OCI-M1 (cell line): ENCODE data around the gene SASH1.

Source experiments
- DNase-seq: peaks from one replicate; lab custom pipeline; 2025; lab: John Stamatoyannopoulos, UW

SASH1 gene

DNA sequence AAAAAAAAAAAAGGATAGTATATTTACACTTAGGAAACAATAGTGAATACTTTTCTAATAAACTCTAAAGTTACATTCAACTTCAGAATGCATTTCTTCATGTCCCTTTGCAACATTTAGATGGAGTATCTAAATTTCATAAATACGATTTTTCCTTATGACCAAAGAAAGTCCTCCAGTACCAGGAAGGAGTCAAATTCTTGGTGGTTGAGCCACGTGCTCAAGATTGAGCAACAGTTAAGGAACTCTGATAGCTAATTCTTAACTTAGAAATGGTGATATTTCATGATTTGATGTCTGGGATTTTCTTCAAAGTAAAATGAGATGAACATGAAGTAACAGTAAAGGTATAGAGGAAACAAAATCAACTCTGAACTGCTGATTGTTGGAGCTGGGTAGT, 92.7 kb downstream of the SASH1 start:
- DNase-seq, result no peak

DNA sequence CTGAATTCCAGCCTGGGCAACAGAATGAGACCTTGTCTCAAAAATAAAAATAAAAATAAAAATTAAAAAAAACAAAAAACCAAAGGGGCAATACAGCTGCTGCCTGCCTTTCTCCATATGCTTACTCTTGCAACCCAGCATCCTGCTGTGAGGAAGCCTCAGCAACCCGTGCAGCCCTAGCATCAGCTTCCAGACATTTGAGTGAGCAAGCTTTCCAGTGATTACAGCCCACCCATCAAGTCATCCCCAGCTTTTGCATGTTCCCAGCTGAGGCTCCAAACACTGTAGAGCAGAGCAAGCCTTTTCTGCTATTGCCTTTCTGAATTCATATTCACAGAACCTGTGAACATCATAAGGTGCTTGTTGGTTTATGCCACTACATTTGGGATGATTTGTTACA, 93.8 kb downstream of the SASH1 start:
- DNase-seq, result no peak

DNA sequence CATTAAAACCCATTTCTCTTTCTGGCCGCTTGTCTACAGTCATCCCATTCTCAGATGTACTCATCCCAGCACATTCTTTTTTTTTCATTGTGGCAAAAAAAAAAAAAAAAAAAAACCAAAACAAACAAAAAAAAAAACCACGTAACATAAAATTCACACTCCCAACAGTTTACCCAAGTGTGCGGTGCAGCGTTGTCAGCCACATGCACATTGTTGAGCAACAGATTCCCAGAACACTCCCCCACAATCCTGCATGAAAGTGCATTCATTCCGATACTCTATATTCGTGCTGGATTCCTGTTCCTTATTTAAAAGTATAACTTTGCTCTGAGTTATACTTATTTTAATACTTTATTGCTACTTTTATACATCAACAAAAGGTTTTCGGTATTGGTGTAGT, 96.0 kb downstream of the SASH1 start:
- no peak for DNase-seq

DNA sequence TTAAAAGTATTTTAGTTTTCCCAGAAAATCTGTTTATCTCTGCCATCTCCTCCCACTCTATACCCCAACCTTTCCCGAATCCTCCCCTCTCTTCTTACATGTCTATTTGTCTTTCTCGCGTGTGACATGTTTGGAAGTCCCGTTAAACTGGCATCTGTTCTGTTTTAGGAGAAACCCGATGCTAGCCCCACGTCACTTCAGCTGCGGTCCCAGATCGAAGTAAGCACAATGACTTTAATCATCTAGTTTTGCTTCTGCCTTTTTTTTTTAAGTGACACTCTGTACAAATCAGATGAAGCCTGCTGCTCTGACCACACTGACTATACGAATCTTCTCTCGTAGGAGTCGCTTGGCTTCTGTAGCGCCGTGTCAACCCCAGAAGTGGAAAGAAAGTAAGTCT, 97.4 kb downstream of the SASH1 start:
- DNase-seq, result no peak

DNA sequence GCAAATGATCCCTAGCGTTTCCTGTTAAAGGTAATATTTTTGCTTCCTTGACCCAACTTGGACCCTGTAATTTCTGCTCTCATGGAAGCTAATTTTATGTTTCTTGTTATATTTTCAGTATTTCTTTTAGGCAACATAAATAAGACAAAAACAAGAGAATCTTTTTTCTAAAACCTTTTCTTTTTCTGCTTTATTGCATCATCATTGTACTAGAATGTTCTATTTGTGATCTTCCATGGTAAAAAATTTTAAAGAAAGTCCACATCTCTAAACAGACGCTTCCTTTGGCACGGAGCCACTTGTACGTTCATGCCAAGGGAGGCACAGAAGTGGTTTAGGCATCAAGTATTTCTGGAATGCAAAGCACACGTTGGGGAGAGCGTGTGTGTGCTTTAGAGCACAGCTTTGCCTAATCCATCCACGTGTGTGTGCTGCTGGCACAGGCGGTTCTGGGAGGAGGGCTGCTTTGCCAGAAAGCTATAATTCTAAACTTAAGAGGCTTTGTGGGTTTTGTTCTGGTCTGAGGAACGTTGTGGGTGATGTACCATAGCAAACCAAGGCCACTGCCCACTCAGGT, 98.3 kb downstream of the SASH1 start:
- no peak for DNase-seq

DNA sequence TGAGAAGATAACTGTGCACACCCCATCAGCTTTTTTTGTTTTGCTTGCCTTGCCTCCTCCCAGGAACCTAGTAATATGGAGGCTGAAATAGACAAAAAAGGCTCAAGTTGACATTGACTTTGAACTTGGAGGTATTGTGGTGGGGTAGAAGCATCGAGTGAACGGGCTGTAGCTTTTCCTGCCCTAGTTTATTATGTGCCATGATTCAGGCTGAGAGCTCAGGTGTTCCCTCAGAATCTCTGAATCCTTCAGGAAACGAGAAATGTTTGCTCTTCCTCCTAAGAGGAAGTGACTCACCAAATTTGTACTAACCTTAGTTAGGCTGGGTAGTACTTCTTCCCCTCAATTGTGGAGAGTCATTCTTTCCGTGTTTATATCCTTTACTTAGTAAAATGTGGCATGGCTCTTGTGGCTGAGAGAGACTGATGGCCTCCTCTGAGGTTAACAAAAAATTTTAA, 98.8 kb downstream of the SASH1 start:
- DNase-seq, result peak; percentile 11

DNA sequence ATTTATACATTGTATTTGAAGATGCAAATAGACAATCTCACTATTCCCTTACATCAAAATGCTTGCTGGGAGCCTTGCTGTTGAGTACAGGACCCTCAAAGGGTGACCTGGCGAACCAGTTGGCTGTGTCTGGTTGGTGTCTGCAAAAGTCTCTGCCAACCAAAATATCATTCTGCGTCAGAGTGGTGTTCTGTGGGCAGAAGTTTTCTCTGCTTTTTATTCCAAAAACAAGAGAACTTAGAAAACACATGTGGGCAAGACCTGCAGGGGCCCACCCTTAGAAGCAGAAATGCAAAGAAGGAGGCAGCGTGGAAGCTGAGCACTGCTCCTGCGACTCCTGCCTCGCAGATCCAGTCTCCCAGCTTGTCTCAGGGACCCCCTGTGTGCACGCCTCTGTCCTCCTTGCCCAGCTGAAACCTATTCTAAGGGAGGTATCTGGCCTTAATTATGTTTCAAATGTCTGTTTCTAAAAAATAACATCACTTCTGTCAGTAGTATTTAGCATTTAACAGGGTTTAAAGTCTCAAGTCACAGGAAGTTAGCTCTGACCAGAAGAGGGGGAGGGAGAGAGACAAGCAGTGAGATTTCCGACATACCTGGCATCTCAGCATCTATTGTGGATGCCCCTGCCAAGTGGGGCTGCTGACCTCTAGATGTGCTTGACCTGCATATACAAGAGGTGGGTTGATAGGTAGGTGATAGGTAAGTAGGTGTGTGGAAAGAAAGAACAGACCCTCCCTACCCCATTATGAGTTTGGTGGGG, 101.3 kb downstream of the SASH1 start:
- no peak for DNase-seq

DNA sequence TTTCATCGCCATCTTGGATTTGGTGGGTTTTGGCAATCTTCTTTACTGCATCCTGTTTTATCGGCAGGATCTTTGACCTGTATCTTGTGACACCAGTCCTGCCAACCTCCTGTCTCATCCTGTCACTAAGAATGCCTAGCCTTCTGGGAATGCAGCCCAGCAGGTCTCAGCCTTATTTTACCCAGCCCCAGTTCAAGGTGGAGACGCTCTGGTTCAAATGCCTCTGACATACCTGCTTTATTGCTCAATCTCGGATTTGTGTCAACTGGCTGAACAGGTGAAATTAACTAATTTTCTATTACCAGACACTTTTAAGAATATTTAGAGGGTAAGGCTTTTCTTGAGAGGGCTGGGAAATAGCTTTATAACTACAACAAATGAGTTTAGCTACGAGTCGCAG, 102.5 kb downstream of the SASH1 start:
- DNase-seq, result no peak

DNA sequence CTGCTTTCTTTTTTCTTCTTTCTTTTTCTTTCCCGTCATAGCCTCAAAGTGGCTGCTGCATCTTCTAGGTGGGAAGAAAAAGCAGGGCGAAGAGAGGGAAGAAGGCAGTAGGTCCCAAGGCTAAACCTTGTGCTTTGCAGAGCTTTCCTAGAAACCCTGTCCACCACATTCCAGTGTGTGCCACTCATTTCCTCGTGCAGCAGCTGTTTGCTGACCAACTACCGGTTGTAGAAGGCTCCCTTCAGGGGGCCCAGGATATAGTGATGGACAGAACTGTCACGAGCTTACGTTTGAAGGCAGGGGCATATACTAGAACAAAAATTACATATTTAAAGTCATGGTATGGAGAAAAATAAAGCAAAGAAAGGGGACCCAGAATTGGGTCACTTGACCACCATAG, 103.0 kb downstream of the SASH1 start:
- DNase-seq, result no peak

DNA sequence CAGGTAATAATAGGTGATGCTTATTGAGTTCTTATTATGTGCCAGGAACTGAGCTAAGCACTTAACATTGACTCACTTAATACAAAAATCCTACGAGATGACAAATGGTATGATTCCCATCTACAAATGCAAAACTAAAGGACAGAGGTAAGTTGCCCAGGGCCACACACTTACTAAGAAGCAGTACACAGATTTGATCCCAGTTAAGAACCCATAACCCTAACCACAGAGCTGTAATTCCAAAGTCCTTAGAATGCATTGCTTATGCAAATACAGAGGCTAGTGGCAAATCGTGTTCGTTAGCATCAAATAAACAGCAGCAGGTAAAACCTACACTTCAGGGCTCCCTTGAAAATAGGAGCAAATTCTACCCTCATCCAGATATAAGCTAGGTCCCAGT, 104.0 kb downstream of the SASH1 start:
- no peak for DNase-seq

DNA sequence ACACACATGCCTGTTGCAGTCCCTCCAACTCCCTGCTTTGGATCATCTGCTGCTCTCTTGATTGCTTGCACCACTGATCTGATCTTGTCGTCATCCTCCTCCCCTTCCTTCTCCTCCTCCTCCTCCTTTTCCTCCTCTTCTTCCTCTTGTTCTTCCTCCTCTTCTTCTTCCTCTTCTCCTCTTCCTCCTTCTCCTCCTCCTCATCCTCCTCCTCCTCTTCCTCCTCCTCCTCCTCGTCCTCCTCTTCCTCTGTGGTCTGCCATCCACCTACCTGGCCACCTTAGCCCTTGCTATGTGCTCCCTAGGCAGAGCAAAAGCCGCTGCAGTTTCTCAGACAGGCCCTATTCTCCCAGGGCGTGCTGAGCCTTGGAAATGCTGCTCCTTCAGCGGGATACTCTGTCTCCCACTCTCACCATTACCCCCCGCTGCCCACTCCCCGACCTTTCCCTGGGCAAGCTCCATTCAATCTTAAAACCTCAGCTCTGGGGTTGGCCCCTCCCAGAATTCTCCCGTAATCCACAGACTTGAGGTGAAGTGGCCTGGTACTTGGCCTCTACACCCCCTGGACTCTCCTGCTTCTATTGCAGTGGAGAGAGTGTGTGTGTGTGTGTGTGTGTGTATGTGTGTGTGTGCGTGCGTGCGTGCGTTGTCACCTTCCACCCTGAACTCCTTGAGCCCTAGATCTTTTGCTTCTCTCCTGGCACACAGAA, 105.0 kb downstream of the SASH1 start:
- no peak for DNase-seq

DNA sequence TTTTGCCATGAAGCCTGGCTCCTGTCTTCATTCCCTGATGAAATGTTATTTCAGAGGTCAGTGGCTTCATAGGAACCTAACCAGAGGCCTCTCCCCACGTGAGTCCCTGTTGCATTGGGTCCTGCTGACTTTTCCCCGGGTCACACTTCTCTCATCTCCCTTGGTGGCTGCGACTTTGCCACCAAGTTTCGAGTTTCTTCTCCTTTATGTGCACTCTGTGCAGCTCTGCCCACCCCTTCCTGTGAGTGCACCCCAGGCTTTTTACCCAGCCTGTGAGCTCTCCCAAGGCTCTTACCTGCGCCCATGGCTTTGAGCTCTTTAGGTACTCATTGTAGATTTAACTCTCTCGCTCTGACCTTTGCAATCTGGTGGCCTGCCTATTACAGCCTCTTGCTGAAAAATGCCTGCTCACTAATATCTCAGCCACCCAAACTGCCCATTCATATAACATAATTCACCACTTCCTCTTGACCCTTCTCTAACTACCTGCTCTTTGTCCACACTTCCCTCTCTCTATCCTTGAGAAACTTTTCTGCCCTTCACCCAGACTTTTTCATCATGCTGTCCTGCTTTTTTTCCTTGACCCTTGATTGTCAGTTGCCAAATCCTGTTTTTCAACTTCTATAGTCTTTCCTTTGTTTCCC, 105.9 kb downstream of the SASH1 start:
- no peak for DNase-seq

DNA sequence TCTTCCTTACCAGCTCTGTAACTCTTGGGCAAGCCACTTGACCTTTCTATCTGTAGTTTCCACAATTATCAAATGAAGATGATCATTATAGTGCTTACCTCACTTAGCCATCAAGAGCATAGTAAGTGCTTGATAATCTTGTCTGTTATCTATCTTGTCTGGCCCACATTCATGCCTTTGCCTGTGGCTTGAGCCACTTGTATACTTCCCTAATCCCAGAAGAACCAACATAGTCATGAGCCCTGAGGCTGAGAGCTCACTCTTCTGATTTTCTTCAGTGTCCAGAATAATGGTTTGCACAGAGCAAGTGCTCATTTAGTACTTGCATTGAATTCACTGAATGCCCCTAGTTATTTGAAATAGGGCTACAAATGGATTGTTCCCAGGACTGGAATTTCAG, 108.2 kb downstream of the SASH1 start:
- DNase-seq, result no peak

DNA sequence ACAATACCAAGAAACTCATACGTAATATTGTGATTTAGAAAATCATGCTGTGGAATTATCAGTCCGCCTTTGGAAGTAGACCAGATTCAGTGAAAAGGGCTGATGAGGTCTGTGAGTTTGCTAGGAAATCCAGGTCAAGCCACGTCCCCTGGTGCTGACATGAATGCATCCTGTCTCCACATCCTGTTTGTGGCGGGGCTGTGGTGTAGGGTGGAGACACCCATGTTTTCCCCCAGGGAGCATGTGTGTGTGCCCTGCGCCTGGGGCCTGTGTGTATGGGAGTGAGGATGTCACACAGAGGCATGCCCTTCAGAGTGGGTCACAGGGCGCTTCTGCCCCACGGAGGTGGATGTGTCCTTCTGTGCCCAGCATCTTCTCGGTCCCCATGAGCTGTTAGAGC, 109.1 kb downstream of the SASH1 start:
- DNase-seq, result no peak

DNA sequence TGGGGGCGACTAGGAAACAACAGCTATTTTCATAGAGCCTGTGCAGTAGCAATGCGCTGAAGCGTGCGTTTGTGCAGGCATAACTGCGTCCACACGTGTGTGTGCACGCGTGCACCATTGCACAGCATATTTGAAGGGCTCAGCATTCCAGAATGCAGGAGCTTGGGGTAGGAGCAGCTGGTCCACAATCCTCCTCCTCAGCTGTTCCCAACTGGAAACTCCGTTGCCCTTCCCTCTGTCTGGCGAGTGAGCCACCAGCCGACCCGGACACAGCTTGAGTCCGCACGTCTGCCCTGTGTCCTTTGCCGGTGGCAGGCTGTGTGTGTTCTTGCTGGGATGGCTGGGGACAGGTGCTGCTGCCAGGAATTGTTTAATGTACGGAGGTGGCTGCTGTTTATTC, 110.2 kb downstream of the SASH1 start:
- DNase-seq, result no peak

DNA sequence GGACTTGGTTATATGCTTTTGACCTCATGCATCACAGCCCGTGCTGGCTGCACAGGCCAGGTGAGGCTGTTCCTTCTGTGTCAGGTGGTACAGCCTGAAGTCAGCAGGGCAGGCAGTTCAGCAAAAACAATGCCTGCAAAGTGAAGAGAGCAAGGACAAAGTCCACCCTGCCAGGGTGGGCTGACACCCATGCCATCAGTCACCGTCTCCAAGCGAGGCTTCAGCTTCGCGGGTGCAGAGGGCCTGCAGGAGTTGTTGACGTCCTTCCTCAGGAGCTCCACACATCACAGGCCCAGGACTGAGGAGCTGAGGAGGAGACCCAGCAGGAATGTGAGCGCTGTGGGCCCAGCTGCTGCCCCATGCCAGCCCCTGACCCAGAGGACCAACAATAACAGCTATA, 111.3 kb downstream of the SASH1 start:
- no peak for DNase-seq

DNA sequence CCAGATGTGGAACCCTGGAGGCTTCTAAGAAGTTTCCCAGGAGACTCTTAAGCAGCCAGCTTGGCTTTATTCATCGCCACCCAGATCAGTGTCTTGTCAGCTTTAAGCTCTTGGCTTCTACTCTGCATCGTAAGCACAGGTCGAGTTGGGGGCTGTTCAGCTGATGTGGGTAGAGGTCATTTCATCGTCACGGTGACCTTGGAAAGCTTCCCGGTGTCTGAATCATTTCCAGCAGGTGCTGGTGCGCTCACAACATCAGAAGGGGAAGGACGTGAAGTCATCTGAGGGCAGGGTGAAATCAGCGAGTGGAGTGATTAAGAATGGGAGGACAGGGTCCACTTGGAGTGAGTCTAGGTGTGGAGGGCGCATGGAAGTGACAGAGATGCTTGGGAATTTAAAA, 112.6 kb downstream of the SASH1 start:
- DNase-seq, result no peak

DNA sequence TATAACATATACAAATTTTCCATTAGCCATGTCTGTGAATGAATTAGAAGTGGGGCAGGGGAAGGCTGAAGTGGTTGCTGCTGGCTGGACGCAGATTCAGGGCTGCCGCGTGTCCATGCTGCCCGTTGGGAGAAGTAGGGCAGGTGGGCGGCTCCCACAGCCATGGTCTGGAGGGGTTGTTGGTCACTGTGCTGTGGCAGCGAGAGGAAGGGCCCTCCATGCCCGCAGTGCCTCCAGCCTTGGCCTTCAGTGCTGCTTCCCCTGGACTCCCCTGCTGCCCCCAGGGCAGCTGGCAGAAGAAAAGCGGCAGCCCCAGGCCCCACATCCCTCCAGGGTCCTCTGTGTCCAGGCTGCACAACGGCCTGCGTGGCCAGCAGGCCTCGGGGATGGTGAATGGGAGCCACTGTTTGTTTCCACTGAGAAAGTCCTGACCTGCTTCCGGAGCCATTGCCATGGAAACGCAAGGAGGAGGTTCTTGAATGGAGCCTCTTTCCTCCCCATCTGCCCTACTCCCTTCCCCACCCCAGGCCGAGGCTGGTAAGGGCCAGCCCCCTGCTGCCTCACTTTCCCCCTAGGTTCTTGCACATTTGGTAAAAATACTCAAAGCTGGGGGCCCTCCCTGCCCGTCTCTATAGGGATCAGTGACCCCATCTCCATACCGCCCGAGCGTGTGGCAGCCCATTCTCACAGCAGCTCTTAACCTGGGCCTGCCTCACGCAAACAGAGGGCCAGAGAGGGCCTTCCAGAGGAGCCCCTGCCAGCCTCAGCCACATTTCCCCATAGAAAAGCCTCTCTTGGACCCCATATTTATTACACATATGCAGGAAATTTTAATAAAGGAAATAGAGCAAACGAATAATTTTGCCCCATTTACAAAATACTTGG, 113.3 kb downstream of the SASH1 start:
- DNase-seq, result no peak

DNA sequence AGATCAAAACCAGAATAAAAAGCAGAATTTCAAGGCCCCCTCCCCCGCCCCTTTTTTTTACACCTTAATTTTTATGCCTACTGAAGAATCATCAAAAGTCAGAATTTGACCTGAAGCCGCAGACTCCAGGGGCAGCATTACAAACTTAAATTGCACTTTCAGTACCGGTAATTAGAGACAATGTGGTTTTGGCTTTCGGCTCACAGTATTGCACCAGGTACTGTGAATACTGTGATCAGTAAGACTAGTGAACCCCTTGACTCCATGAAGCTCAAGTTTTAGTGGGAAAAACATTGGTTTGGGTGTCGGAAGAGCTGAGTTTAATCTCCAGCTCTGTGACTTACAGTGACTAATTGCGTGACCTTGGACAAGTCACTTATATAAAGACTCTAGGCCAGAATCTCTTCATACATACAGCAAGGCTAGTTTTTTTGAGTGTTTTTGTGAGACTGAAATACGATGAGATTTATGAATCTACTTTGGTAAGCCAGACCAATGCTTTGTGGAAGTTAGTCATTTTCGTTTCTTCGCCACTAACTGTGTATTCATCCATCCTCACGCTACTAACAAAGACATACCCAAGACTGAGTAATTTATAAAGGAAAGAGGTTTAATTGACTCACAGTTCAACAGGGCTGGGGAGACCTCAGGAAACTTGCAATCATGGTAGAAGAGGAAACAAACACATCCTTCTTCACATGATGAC, 114.7 kb downstream of the SASH1 start:
- DNase-seq, result no peak

DNA sequence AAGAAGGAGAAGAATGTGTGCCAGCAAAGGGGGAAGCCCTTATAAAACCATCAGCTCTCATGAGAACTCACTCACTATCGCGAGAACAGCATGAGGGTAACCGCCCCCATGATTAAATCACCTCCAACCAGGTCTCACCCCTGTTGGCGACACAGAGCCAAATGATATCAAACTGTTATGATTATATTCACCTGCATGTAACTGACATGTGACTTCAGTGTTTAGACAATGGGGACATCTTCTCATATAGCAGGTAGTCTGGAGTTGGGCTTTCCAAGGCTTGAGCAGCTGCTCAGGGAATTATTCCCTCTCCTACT, 115.2 kb downstream of the SASH1 start:
- DNase-seq, result no peak

DNA sequence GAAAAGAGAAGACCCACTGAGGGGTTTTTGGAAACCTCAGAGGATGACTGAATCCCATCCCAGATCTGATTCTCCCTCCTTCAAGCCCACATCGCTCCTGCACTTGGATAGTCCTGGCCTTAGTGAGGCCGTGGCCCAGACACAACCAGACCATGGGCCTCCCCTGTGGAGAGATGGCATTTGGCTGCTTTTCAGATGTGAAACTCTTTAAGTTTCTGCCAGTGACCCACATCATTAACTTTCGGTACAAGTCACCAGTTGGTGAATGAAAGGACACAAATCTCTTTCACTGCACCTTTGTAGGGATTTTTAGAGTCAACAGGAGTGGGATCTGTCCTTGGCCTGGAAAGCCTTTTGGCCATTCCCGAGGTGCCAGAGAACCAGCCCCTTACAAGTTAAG, 116.6 kb downstream of the SASH1 start:
- DNase-seq, result no peak
